Measurements from ENCODE around the gene ST8SIA5.

The ST8SIA5 gene

GRCh38 chr18:46733872-46734271 lies 23.0 kb downstream of the ST8SIA5 start:
- Histone ChIP-seq H4K20me1 (ENCODE audit: insufficient read depth) (no peaks in the 10 kb centered on the region), H2AFZ (ENCODE audit: low read depth) (no peak overlapping the region), H3K27ac (no peak overlapping the region), H3K4me3 (IDR thresholded peaks at IDR 0.05; ENCODE audit: insufficient read depth, low read depth, low read length) (no peak overlapping the region), H3K9ac (no peak overlapping the region), H3K27me3 (ENCODE audit: insufficient read depth, low read depth) (no peaks in the 10 kb centered on the region), H3K4me2 (no peak overlapping the region), H3K4me1 (ENCODE audit: low read depth, poor library complexity, severe bottlenecking) (no peaks in the 10 kb centered on the region), H3K79me2 (ENCODE audit: insufficient read depth, low read depth) (no peaks in the 10 kb centered on the region), H3K36me3 (ENCODE audit: insufficient read depth) (no peaks in the 10 kb centered on the region)
- no peak for TF ChIP-seq CTCF (conservative IDR thresholded peaks at IDR 0.05; ENCODE audit: low read depth, low read length)

DNA sequence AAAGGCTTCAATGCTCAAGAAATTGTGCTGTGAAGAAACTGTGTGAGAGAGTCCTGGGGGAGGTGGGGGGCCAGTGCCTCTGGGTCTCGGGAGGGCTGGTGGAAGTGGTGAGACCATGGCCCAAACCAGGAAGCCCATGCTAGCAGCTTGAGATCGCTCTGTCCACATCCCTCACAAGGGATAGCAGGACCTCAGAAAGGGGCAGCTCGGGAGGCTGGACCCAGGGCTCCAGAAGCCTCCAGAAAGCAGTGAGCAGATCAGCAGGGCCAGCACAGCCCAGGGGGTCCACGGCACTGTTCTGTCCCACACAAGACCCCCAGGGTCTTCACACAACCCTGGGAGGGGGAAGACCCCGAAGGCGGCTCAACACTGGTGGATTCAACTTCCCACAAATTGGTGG lies 24.1 kb downstream of the ST8SIA5 start:
- Histone ChIP-seq H3K79me2 (ENCODE audit: insufficient read depth, low read depth) (no peaks in the 10 kb centered on the region), H3K4me1 (ENCODE audit: low read depth, poor library complexity, severe bottlenecking) (no peaks in the 10 kb centered on the region), H3K4me2 (no peak overlapping the region), H3K36me3 (ENCODE audit: insufficient read depth) (no peaks in the 10 kb centered on the region), H2AFZ (ENCODE audit: low read depth) (no peak overlapping the region), H4K20me1 (ENCODE audit: insufficient read depth) (no peaks in the 10 kb centered on the region), H3K27ac (no peak overlapping the region), H3K4me3 (IDR thresholded peaks at IDR 0.05; ENCODE audit: insufficient read depth, low read depth, low read length) (no peak overlapping the region), H3K9ac (no peak overlapping the region), H3K27me3 (ENCODE audit: insufficient read depth, low read depth) (no peaks in the 10 kb centered on the region)
- no peak for TF ChIP-seq CTCF (conservative IDR thresholded peaks at IDR 0.05; ENCODE audit: low read depth, low read length)

DNA sequence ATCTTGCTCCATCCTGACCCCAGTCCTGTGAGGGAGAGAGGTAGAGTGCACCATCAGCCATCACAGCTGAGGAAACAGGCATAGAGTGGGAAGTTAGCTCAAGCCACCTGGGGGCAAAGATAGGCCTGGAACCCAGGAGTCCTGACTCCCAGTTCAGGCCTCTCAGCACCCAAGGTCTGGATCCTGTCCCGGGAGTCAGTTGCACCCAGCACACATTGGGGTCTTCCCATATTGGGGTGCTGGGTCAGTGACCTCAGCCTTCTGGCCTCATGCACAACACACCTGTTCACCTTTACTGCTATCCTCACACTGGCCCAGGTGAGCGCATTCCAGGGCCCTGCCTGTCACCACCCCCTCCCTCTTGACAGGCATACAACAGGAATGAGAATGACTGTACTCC lies 24.7 kb downstream of the ST8SIA5 start:
- Histone ChIP-seq H3K27ac (no peak overlapping the region), H3K36me3 (ENCODE audit: insufficient read depth) (no peaks in the 10 kb centered on the region), H3K4me1 (ENCODE audit: low read depth, poor library complexity, severe bottlenecking) (no peaks in the 10 kb centered on the region), H3K4me2 (no peak overlapping the region), H3K27me3 (ENCODE audit: insufficient read depth, low read depth) (no peaks in the 10 kb centered on the region), H4K20me1 (ENCODE audit: insufficient read depth) (no peaks in the 10 kb centered on the region), H3K79me2 (ENCODE audit: insufficient read depth, low read depth) (no peaks in the 10 kb centered on the region), H2AFZ (ENCODE audit: low read depth) (no peak overlapping the region), H3K4me3 (IDR thresholded peaks at IDR 0.05; ENCODE audit: insufficient read depth, low read depth, low read length) (no peak overlapping the region), H3K9ac (no peak overlapping the region)
- TF ChIP-seq CTCF (conservative IDR thresholded peaks at IDR 0.05; ENCODE audit: low read depth, low read length), result no peak

- no peak overlapping the region for H2AFZ ChIP-seq (ENCODE audit: low read depth)
- no peak for TF ChIP-seq CTCF (conservative IDR thresholded peaks at IDR 0.05; ENCODE audit: low read depth, low read length)
- no peak overlapping the region for H3K9ac ChIP-seq
- H3K4me3 ChIP-seq (IDR thresholded peaks at IDR 0.05; ENCODE audit: insufficient read depth, low read depth, low read length), result no peak overlapping the region
- no peak overlapping the region for H3K4me2 ChIP-seq
- no peaks in the 10 kb centered on the region for H3K27me3 ChIP-seq (ENCODE audit: insufficient read depth, low read depth)
- no peaks in the 10 kb centered on the region for H4K20me1 ChIP-seq (ENCODE audit: insufficient read depth)
- no peaks in the 10 kb centered on the region for H3K4me1 ChIP-seq (ENCODE audit: low read depth, poor library complexity, severe bottlenecking)
- H3K79me2 ChIP-seq (ENCODE audit: insufficient read depth, low read depth), result no peaks in the 10 kb centered on the region
- H3K27ac ChIP-seq, result no peak overlapping the region
- no peaks in the 10 kb centered on the region for H3K36me3 ChIP-seq (ENCODE audit: insufficient read depth)
Observed at GRCh38 chr18:46731316-46731715, 25.5 kb downstream of the ST8SIA5 start.

Measured in KMS-11 (cell line).